Type B pancreatic cell (in vitro differentiated cells): ENCODE results near the gene NETO1. TPM values are rescaled to one million over a fixed set of nuclear protein-coding genes. Genes with fewer than 3 reads are reported as not detected.

Experiments
- DNase-seq: peaks from one replicate; pipeline ENCODE4 v3.0.0; 2021; ENCODE audit warnings: mixed read lengths; ENCODE audit not compliant: unreplicated experiment; ENCODE audit errors: extremely low spot score
- H3K27ac Mint-ChIP-seq: 2 replicates; pipeline ENCODE4 v1.8.0; 2021; ENCODE audit warnings: mild to moderate bottlenecking, mixed read lengths
- H3K27me3 Mint-ChIP-seq: 2 replicates; pipeline ENCODE4 v1.8.0; 2021; ENCODE audit warnings: mixed read lengths
- H3K36me3 Mint-ChIP-seq: 2 replicates; pipeline ENCODE4 v1.8.0; 2021; ENCODE audit warnings: mixed read lengths
- H3K4me1 Mint-ChIP-seq: one replicate; pipeline ENCODE4 v1.8.0; 2021; ENCODE audit warnings: mixed read lengths; ENCODE audit not compliant: unreplicated experiment
- H3K4me3 Mint-ChIP-seq: 2 replicates; pipeline ENCODE4 v1.8.0; 2021; ENCODE audit warnings: mild to moderate bottlenecking, mixed read lengths
- H3K9me3 Mint-ChIP-seq: 2 replicates; pipeline ENCODE4 v1.8.0; 2021; ENCODE audit warnings: mixed read lengths
- long read RNA-seq: library from polyadenylated mRNA; unstranded; transcript quantifications from one replicate; pipeline ENCODE4 v2.0.0, GENCODE V29; 2020
- total RNA-seq: library from RNA; stranded (reverse); gene quantifications from 2 replicates; pipeline ENCODE4 v1.2.1, GENCODE V29; 2021; ENCODE audit warnings: low replicate concordance
- TF ChIP-seq, protein P1 (sequence below): fragments of 200-600 bp; sonication (generic); conservative IDR thresholded peaks from 2 replicates; pipeline ENCODE4 v1.5.0; 2021; ENCODE audit warnings: antibody characterized with exemption, mild to moderate bottlenecking

NETO1 gene, protein sequence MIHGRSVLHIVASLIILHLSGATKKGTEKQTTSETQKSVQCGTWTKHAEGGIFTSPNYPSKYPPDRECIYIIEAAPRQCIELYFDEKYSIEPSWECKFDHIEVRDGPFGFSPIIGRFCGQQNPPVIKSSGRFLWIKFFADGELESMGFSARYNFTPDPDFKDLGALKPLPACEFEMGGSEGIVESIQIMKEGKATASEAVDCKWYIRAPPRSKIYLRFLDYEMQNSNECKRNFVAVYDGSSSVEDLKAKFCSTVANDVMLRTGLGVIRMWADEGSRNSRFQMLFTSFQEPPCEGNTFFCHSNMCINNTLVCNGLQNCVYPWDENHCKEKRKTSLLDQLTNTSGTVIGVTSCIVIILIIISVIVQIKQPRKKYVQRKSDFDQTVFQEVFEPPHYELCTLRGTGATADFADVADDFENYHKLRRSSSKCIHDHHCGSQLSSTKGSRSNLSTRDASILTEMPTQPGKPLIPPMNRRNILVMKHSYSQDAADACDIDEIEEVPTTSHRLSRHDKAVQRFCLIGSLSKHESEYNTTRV
- 7.0 and 13.3 TPM in 2 replicates for total RNA-seq
- long read RNA-seq, partial matches to known transcripts = 0 of 4 reads
- long read RNA-seq, other reads (novel, unspliced or antisense) = 4 of 4 reads

- H3K4me3 Mint-ChIP-seq = peak within 1 kb of the TSS; percentile 86
- TF ChIP-seq, protein P1, sequence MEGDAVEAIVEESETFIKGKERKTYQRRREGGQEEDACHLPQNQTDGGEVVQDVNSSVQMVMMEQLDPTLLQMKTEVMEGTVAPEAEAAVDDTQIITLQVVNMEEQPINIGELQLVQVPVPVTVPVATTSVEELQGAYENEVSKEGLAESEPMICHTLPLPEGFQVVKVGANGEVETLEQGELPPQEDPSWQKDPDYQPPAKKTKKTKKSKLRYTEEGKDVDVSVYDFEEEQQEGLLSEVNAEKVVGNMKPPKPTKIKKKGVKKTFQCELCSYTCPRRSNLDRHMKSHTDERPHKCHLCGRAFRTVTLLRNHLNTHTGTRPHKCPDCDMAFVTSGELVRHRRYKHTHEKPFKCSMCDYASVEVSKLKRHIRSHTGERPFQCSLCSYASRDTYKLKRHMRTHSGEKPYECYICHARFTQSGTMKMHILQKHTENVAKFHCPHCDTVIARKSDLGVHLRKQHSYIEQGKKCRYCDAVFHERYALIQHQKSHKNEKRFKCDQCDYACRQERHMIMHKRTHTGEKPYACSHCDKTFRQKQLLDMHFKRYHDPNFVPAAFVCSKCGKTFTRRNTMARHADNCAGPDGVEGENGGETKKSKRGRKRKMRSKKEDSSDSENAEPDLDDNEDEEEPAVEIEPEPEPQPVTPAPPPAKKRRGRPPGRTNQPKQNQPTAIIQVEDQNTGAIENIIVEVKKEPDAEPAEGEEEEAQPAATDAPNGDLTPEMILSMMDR = no peak
- H3K4me1 Mint-ChIP-seq = no peaks in the 10 kb centered on the region
- peaks cover 80% of the 10 kb centered on the region for H3K27me3 Mint-ChIP-seq
- no peaks in the 10 kb centered on the region for H3K9me3 Mint-ChIP-seq
- DNase-seq = no peak
- no peak within 1 kb of the TSS for H3K27ac Mint-ChIP-seq
- no peaks in the 10 kb centered on the region for H3K36me3 Mint-ChIP-seq
These were observed at the start of gene NETO1 for GRCh38 chr18:72867746-72868584. TSS of gene NETO1 (minus strand) at chr18:72867987. CDS start at chr18:72867291, 696 bp downstream.

DNA sequence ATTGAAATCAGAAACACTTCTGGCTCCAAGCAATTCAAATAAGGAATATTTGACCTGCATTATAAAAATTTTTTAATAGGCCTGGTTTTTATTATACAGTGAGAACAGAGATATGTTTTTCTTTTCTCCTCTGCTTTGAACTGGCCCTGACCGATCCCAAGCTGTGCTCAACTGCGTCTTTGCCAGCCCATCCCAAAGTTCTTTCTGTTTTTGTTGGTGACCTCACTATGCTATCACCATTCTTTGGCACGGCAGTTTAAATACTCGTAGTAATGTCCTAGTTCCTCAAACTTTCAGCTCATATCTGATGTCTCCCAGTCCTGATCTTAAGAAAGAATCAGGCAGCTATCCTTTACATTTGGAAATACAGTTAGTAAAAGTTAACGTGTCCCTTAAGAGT is 42.3 kb upstream of the NETO1 start:
- Mint-ChIP-seq H3K27ac (no peak overlapping the region), H3K27me3 (peaks cover 3% of the 10 kb centered on the region), H3K4me1 (no peaks in the 10 kb centered on the region), H3K4me3 (no peak overlapping the region), H3K36me3 (no peaks in the 10 kb centered on the region), H3K9me3 (no peaks in the 10 kb centered on the region)
- DNase-seq = no peak
- TF ChIP-seq, protein P1 = no peak

- no peak for DNase-seq
- no peak overlapping the region for H3K27ac Mint-ChIP-seq
- H3K4me3 Mint-ChIP-seq = no peak overlapping the region
These were observed 40.4 kb upstream of the NETO1 start for GRCh38 chr18:72908181-72908580.

DNA sequence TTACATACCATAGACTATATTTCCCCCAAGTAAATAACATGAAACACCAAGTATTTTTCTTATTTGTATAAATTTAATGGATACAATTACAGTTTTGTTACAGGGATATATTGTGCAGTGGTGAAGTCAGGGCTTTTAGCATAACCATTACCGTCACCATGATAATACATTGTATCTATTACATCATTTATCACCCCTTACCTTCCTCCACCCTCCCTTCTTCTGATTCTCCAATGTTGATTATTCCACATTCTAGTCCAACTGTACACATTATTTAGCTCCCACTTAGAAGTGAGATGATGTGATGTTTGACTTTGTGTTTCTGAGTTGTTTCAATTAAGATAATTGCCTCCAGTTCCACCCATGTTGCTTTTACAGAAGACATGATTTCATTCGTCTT is 35.2 kb upstream of the NETO1 start:
- Mint-ChIP-seq H3K27ac (no peak overlapping the region), H3K27me3 (peaks cover 10% of the 10 kb centered on the region), H3K9me3 (no peaks in the 10 kb centered on the region), H3K4me3 (no peak overlapping the region), H3K4me1 (no peaks in the 10 kb centered on the region), H3K36me3 (no peaks in the 10 kb centered on the region)
- DNase-seq = no peak
- TF ChIP-seq, protein P1 = no peak

More at GRCh38 chr18:72908181-72908580, 40.4 kb upstream of the NETO1 start:
- Mint-ChIP-seq H3K9me3 (no peaks in the 10 kb centered on the region), H3K36me3 (no peaks in the 10 kb centered on the region), H3K27me3 (peaks cover 9% of the 10 kb centered on the region), H3K4me1 (no peaks in the 10 kb centered on the region)
- TF ChIP-seq, protein P1 = no peak

DNA sequence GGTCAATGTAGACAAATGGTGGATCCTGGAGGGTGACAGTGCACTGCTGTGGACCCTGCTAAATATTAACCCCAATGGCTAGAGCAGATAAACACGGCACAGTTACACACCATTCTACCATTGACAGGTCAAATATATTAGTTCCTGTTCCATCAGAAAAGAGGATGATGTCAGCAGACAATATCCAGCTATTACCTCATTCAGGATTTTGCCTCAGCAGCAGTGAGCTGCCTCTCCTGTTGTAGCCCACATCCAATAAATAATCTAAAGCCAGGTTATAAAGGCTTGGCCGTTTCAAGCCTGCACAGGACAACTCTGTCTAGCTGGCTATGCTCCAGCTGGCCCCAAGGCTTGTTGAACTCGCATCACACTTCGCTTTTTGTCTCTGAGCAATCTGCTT is 31.6 kb upstream of the NETO1 start:
- Mint-ChIP-seq H3K36me3 (no peaks in the 10 kb centered on the region), H3K27me3 (peaks cover 10% of the 10 kb centered on the region), H3K4me3 (no peak overlapping the region), H3K27ac (no peak overlapping the region), H3K4me1 (no peaks in the 10 kb centered on the region), H3K9me3 (no peaks in the 10 kb centered on the region)
- no peak for DNase-seq
- TF ChIP-seq, protein P1 = no peak
